GM21447 (cell line): Measurements from ENCODE around the gene RNU6-1.
A peak's percentile ranks its signal among the peaks of the same experiment; 100 is the strongest.

Source experiments
- ATAC-seq: cut with Tn5 transposase; IDR thresholded peaks from one replicate; pipeline ENCODE4 v1.9.1; 2021; ENCODE audit not compliant: unreplicated experiment

RNU6-1 gene

DNA sequence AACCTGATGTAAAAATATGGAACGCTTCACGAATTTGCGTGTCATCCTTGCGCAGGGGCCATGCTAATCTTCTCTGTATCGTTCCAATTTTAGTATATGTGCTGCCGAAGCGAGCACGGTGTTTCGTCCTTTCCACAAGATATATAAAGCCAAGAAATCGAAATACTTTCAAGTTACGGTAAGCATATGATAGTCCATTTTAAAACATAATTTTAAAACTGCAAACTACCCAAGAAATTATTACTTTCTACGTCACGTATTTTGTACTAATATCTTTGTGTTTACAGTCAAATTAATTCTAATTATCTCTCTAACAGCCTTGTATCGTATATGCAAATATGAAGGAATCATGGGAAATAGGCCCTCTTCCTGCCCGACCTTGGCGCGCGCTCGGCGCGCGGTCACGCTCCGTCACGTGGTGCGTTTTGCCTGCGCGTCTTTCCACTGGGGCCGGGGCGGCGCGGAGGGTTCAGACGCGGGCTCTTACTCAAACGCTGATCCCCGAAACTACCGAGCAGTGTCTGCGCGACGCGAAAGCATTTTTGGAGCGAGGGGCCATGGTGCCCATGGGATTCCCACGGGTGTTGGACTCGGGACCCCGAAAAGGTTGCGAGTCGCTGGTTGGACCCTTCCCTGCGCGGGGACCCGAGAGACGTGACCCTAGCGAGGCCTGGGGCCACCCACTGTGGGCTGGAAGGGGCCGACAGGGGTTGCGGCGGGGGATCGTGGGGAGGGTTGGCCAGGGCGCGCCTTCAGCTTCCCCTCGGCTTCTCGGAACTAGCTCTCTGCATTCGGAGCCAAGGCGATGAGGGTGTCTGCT is at the start of gene RNU6-1:
RNU6-1 (minus strand) TSS at position 117 of the 820 bp plus-strand sequence.
- ATAC-seq = peak; percentile 71

DNA sequence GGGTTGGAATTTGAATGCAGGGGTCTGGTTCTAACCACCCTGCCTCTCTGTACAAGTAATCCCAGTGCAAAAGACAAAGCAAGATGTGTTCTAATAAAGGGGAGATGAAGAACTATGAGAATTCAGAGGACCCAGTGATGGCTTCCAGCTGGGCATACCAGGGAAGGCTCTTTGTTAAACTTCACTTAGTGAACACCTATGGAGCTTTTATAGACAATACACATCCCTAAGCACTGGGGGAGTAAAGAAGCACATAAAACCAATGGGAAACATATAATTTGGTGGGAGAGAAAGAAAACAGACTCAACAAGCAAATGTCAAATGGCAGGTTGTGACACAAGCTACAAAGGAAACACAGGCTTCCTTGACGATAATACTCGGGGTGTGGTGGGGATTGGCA is 47.9 kb upstream of the RNU6-1 start:
- no peak for ATAC-seq

DNA sequence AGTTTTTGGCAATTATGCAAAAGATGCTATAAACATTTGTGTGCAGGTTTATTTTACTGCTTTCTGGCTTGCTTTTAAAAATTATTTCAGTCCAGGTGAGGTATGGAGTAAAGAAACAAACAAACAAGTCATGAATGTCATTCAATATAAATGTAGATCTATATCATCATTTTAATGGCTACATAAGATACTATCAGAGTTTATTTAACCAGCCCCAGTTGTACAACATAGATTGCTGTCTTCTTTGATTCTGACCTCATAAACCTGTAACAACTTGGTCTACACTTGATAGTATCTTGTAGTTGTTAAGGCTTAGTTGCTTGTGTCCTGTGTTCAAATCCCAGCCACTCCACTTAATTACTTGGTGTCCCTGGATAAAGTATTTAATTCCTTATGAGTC is 46.0 kb upstream of the RNU6-1 start:
- no peak for ATAC-seq

DNA sequence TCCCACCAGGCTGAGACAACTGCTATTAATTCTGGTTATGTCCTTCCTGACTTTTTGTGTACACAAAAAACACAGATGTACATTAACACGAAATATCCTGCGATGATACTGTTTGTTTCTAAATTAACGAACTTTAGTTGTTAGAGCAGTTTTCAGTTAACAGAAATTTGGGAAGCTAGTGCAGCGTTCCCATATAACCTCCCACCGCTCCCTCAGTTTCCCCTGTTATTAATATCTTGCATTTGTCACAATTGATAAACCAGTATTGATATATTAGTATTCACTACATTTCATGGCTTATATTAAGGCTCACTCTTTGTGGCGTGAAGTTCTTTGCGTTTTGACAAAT is 45.3 kb upstream of the RNU6-1 start:
- ATAC-seq = no peak

- ATAC-seq = no peak
Measured at GRCh38 chr15:67884514-67885174, 44.8 kb upstream of the RNU6-1 start.

DNA sequence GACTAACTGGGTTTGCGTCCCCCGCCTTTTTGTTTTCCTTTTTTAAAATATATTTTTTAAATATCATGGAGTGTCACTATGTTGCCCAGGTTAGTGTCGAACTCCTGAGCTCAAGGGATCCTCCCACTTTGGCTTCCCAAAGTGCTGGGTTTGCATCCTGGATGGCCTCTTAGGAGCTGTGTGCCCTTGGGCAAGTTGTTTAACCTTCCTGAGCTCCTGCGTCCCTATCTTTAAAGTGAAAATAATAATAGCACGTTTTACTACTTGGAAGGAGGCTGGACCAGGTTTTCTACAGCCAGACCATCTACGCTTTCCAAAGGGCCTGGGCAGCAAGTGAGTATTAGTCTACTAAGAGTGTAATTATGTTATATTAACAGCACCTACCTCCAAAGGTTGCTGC is 44.2 kb upstream of the RNU6-1 start:
- no peak for ATAC-seq

DNA sequence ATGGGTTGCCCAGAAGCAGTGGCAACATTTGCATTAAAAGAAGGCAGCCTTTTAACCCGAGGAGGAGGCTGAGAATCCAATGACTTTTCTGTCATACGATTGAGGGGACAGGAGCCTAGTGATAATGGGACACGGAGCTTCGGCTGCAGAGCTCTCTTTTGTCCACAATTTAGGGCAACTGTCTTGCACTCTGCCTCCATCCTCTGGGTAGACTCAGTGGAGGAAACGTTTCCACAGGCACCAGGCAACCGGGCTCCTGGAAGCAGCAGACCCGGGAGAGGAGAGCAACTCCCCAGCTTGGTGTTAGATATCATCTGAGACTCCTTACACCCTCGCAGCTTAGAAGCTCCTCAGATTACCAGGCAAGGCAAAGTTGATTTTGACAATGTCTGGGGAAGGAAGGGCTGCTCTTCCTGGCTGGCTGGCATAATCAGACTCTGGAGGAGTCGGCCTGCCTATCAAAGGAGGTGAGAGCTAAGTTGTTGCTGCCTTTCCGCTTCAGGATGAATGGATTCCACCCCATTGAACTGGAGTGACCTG is 43.5 kb upstream of the RNU6-1 start:
- no peak for ATAC-seq

DNA sequence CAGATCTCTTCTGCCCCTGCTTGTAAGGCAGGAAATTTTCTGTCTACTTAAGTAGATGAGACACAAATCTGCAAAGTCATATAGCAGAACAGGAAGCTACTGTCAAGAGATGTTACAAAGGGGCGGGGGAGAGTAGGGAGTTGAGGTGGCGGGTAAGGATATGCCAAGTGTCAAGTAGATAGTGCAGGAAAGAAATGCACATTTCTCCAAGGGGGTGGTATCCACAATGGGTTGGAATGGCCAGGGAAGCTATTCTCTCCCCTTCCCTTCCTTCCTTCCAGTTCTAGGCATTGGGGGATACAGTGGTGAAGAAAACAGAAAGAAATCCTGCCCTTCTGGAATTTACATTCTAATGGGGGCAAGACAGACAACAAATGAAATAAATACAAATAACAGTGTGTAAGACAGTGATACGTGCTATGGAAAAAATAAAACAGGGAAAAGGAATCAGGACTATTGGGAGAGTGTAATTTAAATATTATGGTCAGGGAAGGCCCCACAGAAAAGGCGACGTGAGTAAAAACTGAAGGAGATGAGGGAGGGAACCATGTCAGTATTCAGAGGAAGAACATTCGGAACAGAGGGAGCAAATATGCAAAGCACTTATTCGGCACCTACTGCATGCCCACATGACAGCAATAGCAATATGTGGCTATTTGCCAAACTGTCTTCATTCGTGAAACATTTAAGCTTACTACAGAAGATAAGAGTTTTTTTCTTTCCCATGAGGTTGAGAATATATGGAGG is 42.8 kb upstream of the RNU6-1 start:
- no peak for ATAC-seq

GRCh38 chr15:67880651-67881182 is 40.9 kb upstream of the RNU6-1 start:
- no peak for ATAC-seq

DNA sequence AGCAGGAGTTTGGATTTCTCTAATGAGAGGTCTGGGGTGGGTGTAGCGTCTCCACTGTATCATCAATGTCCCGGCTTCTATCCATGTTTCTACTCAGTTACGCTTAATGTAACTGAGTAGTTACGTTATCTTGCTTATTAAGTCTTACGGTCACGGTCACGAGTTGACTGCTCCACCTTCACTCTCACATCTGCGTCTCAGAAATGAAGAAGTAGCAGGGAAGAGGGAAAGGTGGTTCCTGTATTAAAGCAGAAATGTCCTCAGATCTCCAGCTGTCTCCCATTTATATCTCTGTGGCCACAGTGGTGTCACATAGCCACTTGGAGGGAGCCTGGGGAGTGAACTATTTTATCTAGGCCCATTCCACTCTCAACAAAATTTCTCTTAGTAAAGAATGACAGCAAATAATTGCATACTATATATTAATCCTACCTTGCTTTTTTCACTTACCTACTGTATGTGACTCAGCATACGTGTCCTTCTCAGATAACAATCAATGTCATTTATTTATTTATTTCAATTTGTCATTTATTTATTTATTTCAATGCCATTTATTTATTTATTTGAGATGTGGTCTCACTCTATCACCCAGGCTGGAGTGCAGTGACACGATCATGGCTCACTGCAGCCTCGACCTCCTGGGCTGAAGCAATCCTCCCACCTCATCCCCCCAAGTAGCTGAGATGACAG is 39.7 kb upstream of the RNU6-1 start:
- no peak for ATAC-seq

- no peak for ATAC-seq
Measured at GRCh38 chr15:67878712-67879206, 38.9 kb upstream of the RNU6-1 start.

- ATAC-seq = no peak
Measured at GRCh38 chr15:67873777-67874176, 33.9 kb upstream of the RNU6-1 start.

DNA sequence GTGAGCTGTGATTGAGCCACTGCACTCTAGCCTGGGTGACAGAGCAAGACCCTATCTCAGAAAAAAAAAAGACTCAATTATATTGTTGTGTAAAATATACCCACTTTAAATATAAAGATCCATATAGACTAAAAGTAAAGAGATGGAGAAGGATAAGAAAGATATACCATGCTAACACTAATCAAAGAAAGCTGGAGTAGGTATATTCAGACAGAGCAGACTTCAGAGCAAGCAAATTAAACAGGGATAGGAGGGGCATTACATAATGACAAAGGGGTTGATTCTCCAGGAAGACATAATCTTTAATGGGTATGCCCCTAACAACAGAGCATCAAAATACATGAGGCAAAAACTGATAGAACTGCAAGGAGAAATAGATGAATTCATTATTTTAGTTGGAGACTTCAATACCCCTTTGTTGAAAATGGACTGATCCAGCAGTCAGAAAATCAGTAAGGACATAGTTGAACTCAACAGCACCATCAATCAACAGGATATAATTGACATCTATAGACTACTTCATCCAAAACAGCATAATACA is 31.1 kb upstream of the RNU6-1 start:
- no peak for ATAC-seq

GRCh38 chr15:67869701-67870100 is 29.9 kb upstream of the RNU6-1 start:
- no peak for ATAC-seq

DNA sequence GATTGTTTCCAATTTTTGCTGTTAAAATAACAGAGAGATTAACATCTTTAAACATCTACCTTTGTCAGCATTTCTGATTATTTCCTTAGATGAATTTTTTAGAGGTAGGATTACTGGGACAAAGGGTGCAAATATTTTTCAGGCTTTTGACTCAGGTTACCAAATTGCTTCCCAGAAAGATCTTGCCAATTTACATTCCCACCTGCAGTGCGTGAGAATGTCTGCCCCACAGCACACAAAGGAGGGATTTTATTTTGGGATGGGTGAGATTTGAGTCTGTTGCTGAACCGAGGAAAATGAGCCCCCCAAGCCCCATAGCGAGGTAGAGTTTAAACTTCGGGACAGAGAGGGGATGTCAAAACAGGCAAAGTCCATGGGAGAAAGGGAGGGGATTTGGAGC is 25.9 kb upstream of the RNU6-1 start:
- ATAC-seq = no peak

GRCh38 chr15:67865331-67865730 is 25.5 kb upstream of the RNU6-1 start:
- no peak for ATAC-seq

GRCh38 chr15:67863442-67863987 is 23.7 kb upstream of the RNU6-1 start:
- ATAC-seq = peak; percentile 66

DNA sequence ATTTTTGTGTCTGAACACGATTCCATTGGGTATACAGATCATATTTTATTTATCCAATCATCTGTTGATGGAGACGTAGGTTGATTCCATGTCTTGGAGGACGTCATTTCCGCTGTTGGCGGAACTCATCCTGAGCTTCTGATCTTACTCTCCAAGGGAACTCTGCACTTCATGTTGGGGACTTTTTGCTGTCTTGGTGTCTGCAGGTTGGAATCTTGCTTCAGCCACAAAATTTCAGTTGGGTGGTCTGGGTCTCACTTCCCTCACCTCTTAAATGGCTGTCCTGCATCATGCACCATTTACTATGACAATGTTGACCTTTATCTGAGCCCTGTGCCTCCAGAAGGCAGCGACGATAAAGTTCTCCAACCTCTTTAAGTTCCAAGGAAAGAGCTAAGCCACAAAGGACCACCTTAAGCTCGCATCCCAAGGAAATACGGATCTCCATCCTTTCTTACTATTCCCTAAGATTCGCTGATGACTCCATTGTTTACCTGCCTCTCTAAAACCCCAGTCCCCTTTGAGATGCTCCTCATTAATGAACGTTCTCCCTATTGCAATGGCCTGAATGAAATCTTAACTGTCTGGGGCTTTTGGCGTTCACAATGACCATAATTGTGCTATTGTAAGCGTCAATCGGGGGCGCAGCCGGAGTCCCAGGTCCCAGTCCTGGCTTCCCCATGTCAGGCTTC is 23.1 kb upstream of the RNU6-1 start:
- ATAC-seq = peak; percentile 16

DNA sequence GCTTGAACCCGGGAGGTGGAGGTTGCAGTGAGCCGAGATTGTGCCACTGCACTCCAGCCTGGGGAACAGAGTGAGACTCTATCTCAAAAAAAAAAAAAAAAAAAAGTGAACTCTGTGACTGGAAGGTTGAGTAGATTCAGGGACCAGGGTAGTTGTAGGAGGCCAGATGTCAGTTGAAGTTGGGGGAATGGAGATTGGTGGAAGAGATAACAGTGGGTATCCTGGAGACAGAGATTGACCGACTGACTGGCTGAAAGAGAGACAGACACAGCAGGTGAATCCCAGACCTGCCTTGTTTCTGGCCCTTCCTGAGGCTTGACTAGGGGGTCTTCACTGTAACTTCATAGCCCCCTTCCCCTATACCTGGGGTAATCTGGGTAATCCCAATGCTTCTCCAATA is 22.1 kb upstream of the RNU6-1 start:
- ATAC-seq = no peak
